ENCODE data around the gene PRKCA.

PRKCA gene

DNA sequence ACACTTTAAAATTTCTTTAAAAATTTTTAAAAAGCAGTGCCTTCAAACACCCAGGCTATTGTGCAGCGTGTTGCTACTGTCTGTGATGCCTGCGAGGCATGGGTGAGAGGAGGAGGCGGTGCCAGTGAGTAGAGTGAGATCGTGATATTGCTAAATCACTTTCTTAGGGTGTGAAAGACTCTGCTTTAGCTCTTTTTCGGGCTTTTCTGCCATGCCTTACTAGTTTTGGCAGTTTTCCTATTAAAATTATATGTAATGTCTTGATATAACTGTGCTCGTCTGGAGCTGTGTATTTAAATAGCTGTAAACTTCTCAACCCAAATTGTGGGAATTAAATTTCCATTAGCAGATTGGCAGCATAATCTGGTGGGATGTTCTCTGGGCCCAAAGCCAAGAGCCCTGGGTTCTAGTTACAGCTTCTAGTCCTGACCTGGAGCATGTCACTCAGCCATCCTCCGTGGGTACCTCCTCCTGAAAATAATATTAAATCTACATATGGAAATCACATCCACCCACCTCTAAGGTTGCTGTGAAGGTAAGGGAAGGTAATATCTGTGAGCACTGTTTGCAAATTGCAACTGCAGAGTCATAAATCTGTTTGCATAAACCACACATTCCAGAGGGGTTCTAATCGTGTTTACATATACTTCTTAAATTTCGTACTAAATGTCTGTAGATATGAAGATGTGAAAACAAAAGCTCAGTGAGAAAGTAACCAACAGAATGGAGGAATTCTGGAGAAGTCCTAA is 268.2 kb downstream of the PRKCA start:
- Histone ChIP-seq H3K4me1 (ENCODE audit: insufficient read depth, low read length) (peaks cover 16% of the 10 kb centered on the region), H3K9ac (ENCODE audit: low read depth, low read length) (no peak overlapping the region), H3K9me3 (ENCODE audit: control insufficient read depth, insufficient read depth, low read length) (no peaks in the 10 kb centered on the region), H3K36me3 (ENCODE audit: insufficient read depth, low read length) (no peaks in the 10 kb centered on the region)

DNA sequence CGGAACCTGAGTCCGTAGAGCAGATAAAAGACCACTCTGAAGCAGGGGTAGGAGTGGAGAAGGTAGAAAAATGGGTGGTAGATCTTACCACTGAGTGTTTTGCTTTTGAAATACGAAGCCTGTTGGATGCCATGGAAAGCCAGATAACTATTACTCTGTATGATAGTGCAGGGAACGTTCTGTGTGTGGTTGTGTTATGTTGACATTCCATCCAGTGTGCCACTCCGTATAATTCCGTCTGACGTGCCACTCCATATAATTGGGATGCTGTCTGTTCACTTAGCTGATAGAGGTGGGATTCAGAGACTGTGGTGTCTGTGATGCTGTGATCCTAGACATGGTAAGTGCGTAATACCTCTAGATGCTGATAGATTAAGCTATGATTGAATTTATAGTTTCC is 269.3 kb downstream of the PRKCA start:
- Histone ChIP-seq H3K9ac (ENCODE audit: low read depth, low read length) (no peak overlapping the region), H3K36me3 (ENCODE audit: insufficient read depth, low read length) (no peaks in the 10 kb centered on the region), H3K4me1 (ENCODE audit: insufficient read depth, low read length) (peaks cover 6% of the 10 kb centered on the region; the same call in 1 of the 2 replicates), H3K9me3 (ENCODE audit: control insufficient read depth, insufficient read depth, low read length) (no peaks in the 10 kb centered on the region)

DNA sequence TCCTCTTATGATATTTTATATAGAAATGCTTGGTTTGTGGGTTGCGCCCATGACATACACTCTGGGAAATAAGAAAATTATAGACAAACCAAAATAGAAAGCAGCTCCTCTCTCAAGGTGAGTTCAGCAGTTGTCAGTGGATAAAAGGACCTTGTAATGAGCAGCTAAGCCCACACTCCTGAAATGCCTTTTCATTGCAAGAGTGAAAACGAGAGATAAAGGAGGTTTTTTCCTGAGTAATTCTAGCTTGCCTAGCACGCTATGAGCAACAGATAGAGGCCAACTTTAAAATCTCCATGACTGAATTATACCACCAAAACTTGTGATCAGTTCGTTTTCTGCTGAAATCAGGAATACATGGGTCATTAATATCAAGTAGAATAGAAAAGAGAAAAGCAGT is 270.7 kb downstream of the PRKCA start:
- H3K9me3 ChIP-seq (ENCODE audit: control insufficient read depth, insufficient read depth, low read length): no peaks in the 10 kb centered on the region
- no peak overlapping the region for H3K9ac ChIP-seq (ENCODE audit: low read depth, low read length)
- H3K36me3 ChIP-seq (ENCODE audit: insufficient read depth, low read length): no peaks in the 10 kb centered on the region
- H3K4me1 ChIP-seq (ENCODE audit: insufficient read depth, low read length): peaks cover 2% of the 10 kb centered on the region; the same call in 1 of the 2 replicates

DNA sequence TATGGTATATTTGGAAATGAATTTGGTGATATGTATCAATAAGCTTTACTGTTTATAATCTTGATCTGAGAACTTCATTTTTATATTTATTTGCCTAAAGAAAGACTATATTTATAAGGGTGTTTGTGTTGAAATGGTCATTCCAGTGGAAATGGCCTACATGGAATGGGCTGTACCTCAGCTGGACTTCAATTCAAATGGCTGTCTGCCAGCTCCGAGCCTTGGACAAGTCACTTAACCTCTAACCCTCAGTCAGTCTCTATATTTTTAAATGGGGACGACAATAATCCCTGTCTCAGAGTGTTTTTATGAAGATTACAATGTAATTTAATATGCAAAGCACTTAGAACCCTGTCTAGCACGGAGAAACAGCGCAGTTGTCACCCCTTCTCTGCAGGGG is 271.7 kb downstream of the PRKCA start:
- no peaks in the 10 kb centered on the region for H3K9me3 ChIP-seq (ENCODE audit: control insufficient read depth, insufficient read depth, low read length)
- H3K4me1 ChIP-seq (ENCODE audit: insufficient read depth, low read length): peaks cover 9% of the 10 kb centered on the region; the same call in 1 of the 2 replicates
- no peak overlapping the region for H3K9ac ChIP-seq (ENCODE audit: low read depth, low read length)
- no peaks in the 10 kb centered on the region for H3K36me3 ChIP-seq (ENCODE audit: insufficient read depth, low read length)

DNA sequence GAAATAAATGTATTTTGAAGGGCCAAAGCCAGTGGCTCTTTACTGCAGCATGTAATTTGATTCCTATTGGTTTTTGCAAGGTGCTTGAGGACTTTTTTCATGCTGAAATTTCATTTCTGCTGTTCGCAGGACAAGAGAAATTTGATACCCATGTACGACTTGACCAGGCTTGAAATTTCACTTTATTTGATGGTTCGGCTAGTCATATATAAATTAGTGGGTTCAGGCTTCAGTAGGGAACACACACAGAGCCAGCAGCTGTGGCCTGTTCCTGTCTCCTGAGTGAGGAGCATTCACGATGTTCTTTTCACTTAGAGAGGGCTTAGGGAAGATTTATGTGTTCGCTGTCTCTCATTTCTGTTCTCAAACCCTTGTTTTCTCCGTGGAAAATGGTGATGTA is 274.1 kb downstream of the PRKCA start:
- Histone ChIP-seq H3K4me1 (ENCODE audit: insufficient read depth, low read length) (peaks cover 24% of the 10 kb centered on the region), H3K9me3 (ENCODE audit: control insufficient read depth, insufficient read depth, low read length) (no peaks in the 10 kb centered on the region), H3K9ac (ENCODE audit: low read depth, low read length) (no peak overlapping the region), H3K36me3 (ENCODE audit: insufficient read depth, low read length) (no peaks in the 10 kb centered on the region)

DNA sequence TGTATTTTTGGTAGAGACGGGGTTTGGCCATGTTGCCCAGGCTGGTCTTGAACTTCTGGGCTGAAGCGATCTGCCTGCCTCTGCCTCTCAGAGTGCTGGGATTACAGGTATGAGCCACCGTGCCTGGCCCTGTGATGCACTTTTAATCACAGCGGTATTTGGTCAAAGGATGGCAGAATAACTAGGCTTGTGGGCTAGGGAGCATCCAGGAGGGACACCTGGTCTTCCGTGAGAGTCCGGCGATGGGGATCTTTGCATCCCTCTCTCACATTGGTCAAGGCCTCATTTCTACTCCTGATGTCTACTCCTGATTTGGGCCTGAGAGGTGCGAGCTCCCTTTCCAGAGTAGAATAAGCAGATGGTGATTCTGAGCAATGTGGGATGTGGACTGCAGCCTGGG is 274.6 kb downstream of the PRKCA start:
- no peaks in the 10 kb centered on the region for H3K36me3 ChIP-seq (ENCODE audit: insufficient read depth, low read length)
- peaks cover 24% of the 10 kb centered on the region for H3K4me1 ChIP-seq (ENCODE audit: insufficient read depth, low read length)
- H3K9ac ChIP-seq (ENCODE audit: low read depth, low read length): no peak overlapping the region
- H3K9me3 ChIP-seq (ENCODE audit: control insufficient read depth, insufficient read depth, low read length): no peaks in the 10 kb centered on the region

DNA sequence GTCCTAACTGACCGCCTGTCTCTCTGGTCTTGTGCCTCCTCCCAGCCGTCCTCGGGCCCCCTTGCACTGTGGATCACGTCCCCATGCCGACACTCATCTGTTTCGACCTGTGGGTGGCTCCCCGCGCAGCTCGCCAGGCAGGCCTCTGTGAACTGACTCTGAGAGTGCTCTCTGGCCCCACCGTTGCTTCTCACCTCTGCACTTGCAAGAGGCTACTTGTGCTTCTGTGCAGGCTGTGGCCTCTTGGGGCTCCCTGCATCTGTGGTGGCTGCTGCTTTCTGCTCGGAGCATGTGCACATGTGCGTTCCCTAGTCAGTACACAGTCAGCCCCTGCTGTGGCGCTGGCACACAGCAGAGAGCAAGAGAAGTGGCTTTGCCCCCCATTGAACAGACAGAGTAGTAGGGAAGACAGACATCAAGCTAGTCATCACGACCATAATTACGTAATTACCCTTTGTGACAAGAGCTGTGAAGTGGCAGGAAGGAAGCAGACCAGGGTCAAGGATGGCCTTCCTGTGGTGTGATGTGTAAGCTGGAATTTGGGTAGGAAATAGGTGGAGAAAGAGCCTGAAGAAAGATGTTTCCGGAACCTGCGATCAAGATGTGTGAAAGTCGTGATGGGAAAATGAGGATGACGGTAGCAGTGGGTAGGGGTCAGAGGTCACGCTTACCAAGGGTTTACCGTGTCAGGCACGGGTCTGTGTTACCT is 276.5 kb downstream of the PRKCA start:
- H3K4me1 ChIP-seq (ENCODE audit: insufficient read depth, low read length): peaks cover 24% of the 10 kb centered on the region
- no peak overlapping the region for H3K9ac ChIP-seq (ENCODE audit: low read depth, low read length)

DNA sequence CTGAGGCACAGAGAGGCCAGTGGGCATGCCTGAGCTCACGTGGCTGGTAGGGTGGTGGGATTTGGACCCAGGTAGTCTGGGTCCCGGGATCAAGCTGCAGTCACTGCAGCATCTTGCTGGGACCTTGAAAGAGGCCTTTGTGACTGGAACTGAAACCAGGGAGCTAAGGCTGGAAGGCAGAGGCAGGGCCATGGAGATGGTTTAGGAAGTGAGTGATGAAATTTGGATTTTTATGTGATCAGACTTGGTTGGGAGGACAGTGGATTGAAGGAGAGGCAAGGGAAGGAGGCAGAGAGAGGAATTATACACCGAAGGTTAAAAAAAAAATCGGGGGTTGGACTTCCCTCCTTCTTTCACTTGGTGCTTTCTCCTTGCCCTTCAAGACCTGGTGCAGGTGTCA is 277.1 kb downstream of the PRKCA start:
- Histone ChIP-seq H3K4me1 (ENCODE audit: insufficient read depth, low read length) (peaks cover 24% of the 10 kb centered on the region), H3K9me3 (ENCODE audit: control insufficient read depth, insufficient read depth, low read length) (no peaks in the 10 kb centered on the region), H3K36me3 (ENCODE audit: insufficient read depth, low read length) (no peaks in the 10 kb centered on the region), H3K9ac (ENCODE audit: low read depth, low read length) (no peak overlapping the region)

More for the DNA sequence above, 276.5 kb downstream of the PRKCA start:
- Histone ChIP-seq H3K9me3 (ENCODE audit: control insufficient read depth, insufficient read depth, low read length) (no peaks in the 10 kb centered on the region), H3K36me3 (ENCODE audit: insufficient read depth, low read length) (no peaks in the 10 kb centered on the region)

DNA sequence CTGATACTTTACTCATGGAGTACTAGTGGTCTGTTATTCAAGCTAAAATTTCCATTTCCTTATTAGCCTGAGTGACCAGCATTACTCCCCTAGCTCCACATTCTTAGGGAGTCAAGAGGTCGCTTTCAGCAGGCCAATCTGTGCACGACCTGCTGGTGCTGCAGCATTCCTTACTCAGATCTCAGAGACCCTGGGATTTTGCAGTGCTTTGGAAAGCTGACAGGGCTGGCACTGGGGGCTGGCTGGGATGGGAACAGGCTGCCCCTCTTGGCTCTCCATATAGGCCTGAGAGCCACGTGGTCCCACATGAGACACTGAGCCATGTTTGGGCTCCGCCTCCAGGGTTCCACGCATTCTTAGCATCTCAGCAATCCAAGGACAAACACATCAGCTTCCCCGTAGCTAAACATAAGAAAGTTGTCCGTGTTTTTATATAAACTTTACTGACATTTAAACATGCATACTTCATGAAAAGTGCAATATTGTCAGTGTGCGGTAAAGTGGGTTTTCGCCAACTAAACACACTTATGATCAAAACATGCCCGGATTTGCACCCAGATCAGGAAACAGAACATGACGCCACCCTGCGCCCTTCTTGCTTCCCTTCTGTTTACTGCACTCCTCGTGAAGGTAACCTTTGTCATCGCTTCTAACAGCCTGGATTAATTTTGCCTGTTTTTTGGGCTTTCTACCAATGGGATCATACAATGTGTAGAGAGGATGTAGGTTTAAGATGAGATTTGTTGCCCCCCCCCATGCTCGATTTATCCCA is 278.0 kb downstream of the PRKCA start:
- peaks cover 24% of the 10 kb centered on the region for H3K4me1 ChIP-seq (ENCODE audit: insufficient read depth, low read length)
- H3K9me3 ChIP-seq (ENCODE audit: control insufficient read depth, insufficient read depth, low read length): no peaks in the 10 kb centered on the region

DNA sequence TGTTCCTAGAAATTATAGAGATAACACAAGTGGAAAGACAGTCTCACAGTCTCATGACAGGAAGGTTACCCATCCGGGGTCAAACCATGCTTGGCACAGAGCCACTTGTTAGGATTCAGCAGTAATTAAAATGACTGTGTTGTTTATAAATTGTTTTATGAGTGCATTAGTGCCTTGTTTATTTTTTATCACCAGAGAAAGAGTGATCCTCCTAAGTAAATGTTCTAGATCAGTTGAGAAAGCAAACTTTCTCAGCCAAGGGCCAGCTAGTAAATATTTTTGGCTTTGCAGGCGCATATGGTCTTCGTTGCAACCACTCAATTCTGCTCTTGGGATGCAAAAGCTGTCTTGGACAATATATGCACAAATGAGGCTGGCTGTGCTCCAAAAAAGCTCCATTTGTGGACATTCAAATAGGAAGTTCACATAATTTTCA is 278.6 kb downstream of the PRKCA start:
- no peaks in the 10 kb centered on the region for H3K36me3 ChIP-seq (ENCODE audit: insufficient read depth, low read length)

More for the DNA sequence above, 278.0 kb downstream of the PRKCA start:
- H3K9ac ChIP-seq (ENCODE audit: low read depth, low read length): no peak overlapping the region
- no peaks in the 10 kb centered on the region for H3K36me3 ChIP-seq (ENCODE audit: insufficient read depth, low read length)

DNA sequence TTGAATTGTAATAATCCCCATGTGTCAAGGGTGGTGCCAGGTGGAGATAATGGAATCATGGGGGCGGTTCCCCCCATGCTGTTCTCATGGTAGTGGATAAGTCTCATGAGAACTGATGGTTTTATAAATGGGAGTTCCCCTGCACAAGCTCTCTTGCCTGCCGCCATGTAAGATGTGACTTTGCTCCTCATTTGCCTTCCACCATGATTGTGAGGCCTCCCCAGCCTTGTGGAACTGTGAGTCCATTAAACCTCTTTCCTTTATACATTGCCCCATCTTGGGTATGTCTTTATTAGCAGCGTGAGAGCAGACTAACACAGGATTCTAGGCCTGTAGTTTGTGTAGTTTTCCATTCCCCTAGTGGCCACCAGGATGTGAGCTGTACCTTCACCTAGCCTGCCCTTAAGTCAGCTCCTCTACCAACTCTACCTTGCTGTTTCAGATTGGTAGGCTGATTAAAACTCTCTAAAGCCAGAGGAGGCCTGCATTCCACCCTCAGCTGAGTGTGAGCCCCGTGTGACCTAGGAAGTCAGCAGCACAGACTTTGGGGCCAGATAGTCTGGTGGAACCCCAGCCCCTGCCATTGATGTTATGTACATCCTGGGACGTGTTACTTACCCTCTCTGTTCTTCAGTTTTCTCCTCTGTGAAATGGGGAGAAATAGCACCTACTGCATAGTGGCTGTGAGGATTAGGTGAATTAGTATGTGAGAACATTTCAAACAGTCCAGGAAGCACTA is 280.1 kb downstream of the PRKCA start:
- H3K36me3 ChIP-seq (ENCODE audit: insufficient read depth, low read length): no peaks in the 10 kb centered on the region
- H3K9ac ChIP-seq (ENCODE audit: low read depth, low read length): no peak overlapping the region
- no peaks in the 10 kb centered on the region for H3K9me3 ChIP-seq (ENCODE audit: control insufficient read depth, insufficient read depth, low read length)
- H3K4me1 ChIP-seq (ENCODE audit: insufficient read depth, low read length): peaks cover 24% of the 10 kb centered on the region

More for the DNA sequence above, 278.6 kb downstream of the PRKCA start:
- Histone ChIP-seq H3K9ac (ENCODE audit: low read depth, low read length) (no peak overlapping the region), H3K4me1 (ENCODE audit: insufficient read depth, low read length) (peaks cover 24% of the 10 kb centered on the region), H3K9me3 (ENCODE audit: control insufficient read depth, insufficient read depth, low read length) (no peaks in the 10 kb centered on the region)

DNA sequence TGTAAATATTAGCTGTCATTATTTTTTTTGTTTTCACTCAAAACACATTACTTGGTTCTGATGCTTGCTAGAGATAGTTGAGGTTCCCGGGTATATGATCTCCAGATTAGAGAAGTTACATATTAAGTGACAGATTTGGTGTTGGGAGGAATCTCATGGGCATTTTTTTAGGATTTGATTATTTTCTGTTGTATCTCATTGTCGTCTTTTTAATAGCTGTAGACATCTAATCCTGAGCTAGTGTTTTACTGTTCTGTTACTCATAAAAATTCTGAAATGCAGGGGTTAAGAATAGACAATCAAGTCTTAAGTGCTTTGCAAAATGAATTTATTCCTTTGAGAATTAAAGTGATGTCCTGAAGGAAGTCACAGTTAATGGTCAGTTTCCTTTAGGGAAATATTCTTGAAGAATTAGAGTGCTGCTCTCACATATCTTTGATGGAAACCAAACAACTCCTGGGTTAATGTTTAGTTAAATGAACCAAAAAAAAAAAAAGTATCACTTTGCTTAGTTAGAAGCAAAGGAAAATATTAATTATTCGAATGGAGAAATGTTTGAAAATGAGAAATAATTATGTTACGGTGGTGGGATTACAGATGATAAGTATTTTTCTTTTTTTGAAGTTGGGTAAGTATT is 280.8 kb downstream of the PRKCA start:
- H3K36me3 ChIP-seq (ENCODE audit: insufficient read depth, low read length): no peaks in the 10 kb centered on the region
- no peaks in the 10 kb centered on the region for H3K9me3 ChIP-seq (ENCODE audit: control insufficient read depth, insufficient read depth, low read length)
- H3K4me1 ChIP-seq (ENCODE audit: insufficient read depth, low read length): peaks cover 21% of the 10 kb centered on the region

DNA sequence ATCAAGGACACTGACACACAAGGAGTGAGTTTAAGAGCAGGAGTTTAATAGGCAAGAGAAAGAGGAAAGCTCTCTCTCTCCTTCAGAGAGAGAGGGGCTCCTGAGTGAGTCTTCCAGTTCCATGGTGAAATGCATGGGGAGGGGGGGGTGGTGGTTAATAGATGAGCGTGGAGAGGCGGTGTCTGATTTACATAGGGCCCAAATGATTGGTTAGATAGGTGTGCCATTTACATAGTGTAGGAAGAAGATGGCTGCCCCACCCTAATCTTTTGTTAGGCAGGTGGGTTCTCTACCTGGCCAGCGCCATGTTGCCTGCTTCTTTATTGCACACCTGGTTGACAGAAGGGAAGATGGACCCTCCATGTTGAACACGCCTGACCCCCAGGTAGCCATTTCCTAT is 282.5 kb downstream of the PRKCA start:
- Histone ChIP-seq H3K4me1 (ENCODE audit: insufficient read depth, low read length) (peaks cover 7% of the 10 kb centered on the region), H3K9me3 (ENCODE audit: control insufficient read depth, insufficient read depth, low read length) (no peaks in the 10 kb centered on the region), H3K36me3 (ENCODE audit: insufficient read depth, low read length) (no peaks in the 10 kb centered on the region), H3K9ac (ENCODE audit: low read depth, low read length) (no peak overlapping the region)

More for the DNA sequence above, 280.8 kb downstream of the PRKCA start:
- no peak overlapping the region for H3K9ac ChIP-seq (ENCODE audit: low read depth, low read length)
